Thyroid gland (tissue), 4 donors: ENCODE results near the gene HTRA3. TPM values are rescaled to one million over a fixed set of nuclear protein-coding genes. Genes with fewer than 3 reads are reported as not detected.

Source experiments
- DNase-seq, 2 donors: peaks; one replicate each; pipeline ENCODE4 v3.0.0-alpha.2; 2019
- H3K27ac ChIP-seq, 3 donors: fragments of 200-600 bp; sonication (generic); 1 replicate in 2 of 3; 2 replicates in 1 of 3; pipeline ENCODE4 v1.5.1; 2016 to 2019; ENCODE audit warnings: mild to moderate bottlenecking in 1 of 3, moderate library complexity in 1 of 3
- H3K27me3 ChIP-seq: fragments of 200-600 bp; sonication (generic); one replicate; pipeline ENCODE4 v1.5.1; 2019
- H3K36me3 ChIP-seq, 2 donors: fragments of 200-600 bp; sonication (generic); one replicate each; pipeline ENCODE4 v1.5.1; 2016 to 2019
- H3K4me1 ChIP-seq, 2 donors: fragments of 200-600 bp; sonication (generic); one replicate each; pipeline ENCODE4 v1.5.1; 2017 to 2019
- H3K4me3 ChIP-seq, 3 donors: fragments of 200-600 bp; sonication (generic); replicated peaks in 1 of 3; 1 replicate in 2 of 3; 2 replicates in 1 of 3; pipeline ENCODE4 v1.5.1; 2016; ENCODE audit warnings: mild to moderate bottlenecking in 1 of 3
- H3K9me3 ChIP-seq: fragments of 200-600 bp; sonication (generic); one replicate; pipeline ENCODE4 v1.5.1; 2017
- POLR2A ChIP-seq, 2 donors: fragments of 450-650 bp; IDR thresholded peaks; one replicate each; pipeline ENCODE4 v1.6.1; 2017; ENCODE audit warnings: antibody characterized with exemption in 2 of 2, mild to moderate bottlenecking in 2 of 2, moderate library complexity in 1 of 2
- WGBS, 2 donors: methylation state at CpG; one replicate each; pipeline ENCODE4 v1.1.5; 2017; 5-methylcytosine and 5-hydroxymethylcytosine counted together
- intact Hi-C: fragments of 100-400 bp; cut with DNase I; formaldehyde crosslinking; loops from one replicate; pipeline ENCODE4 v1.15.1; 2023
- total RNA-seq, 4 donors: library from RNA; depleted of rRNA; stranded (reverse); fragments of >200 nt; gene quantifications; one replicate each; pipeline ENCODE4 v1.2.3, GENCODE V29; 2016
- TF ChIP-seq, protein P1 (sequence below), 6 experiments: fragments of 200-600 bp in 3 of 6; fragments of 450-650 bp in 3 of 6; sonication (generic) in 3 of 6; IDR thresholded peaks; one replicate each; pipeline ENCODE4 v1.5.1; 2016 to 2019; ENCODE audit warnings: antibody characterized with exemption in 6 of 6, mild to moderate bottlenecking in 2 of 6, inconsistent platforms in 1 of 6, moderate library complexity in 1 of 6

The HTRA3 gene
- total RNA-seq, 4 donors from 2014 or later, result 6.9 to 38.3 (median 14.0) TPM

GRCh38 chr4:8266508-8266907 is 3.0 kb upstream of the HTRA3 start:
- H3K27ac ChIP-seq, result no peak overlapping the region
- 81 to 82% methylated on average over 4 to 7 of the region's 8 CpGs for WGBS, 2 donors
- no peaks in the 10 kb centered on the region for H3K9me3 ChIP-seq
- H3K4me1 ChIP-seq, result peaks cover 7 to 25% of the 10 kb centered on the region in 2 donors
- TF ChIP-seq, protein P1, sequence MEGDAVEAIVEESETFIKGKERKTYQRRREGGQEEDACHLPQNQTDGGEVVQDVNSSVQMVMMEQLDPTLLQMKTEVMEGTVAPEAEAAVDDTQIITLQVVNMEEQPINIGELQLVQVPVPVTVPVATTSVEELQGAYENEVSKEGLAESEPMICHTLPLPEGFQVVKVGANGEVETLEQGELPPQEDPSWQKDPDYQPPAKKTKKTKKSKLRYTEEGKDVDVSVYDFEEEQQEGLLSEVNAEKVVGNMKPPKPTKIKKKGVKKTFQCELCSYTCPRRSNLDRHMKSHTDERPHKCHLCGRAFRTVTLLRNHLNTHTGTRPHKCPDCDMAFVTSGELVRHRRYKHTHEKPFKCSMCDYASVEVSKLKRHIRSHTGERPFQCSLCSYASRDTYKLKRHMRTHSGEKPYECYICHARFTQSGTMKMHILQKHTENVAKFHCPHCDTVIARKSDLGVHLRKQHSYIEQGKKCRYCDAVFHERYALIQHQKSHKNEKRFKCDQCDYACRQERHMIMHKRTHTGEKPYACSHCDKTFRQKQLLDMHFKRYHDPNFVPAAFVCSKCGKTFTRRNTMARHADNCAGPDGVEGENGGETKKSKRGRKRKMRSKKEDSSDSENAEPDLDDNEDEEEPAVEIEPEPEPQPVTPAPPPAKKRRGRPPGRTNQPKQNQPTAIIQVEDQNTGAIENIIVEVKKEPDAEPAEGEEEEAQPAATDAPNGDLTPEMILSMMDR (IDR thresholded peaks at IDR 0.05), result no peak
- no peak for TF ChIP-seq POLR2A (IDR thresholded peaks at IDR 0.05)
- no peaks in the 10 kb centered on the region for H3K27me3 ChIP-seq
- H3K36me3 ChIP-seq, result no peaks in the 10 kb centered on the region
- intact Hi-C loops, result no loop called here
- no peak overlapping the region for H3K4me3 ChIP-seq
- no peak for DNase-seq

GRCh38 chr4:8267077-8267476 is 2.5 kb upstream of the HTRA3 start:
- Histone ChIP-seq H3K27ac (no peak overlapping the region), H3K9me3 (no peaks in the 10 kb centered on the region), H3K27me3 (no peaks in the 10 kb centered on the region), H3K4me3 (no peak overlapping the region), H3K4me1 (peaks cover 7 to 29% of the 10 kb centered on the region in 2 donors), H3K36me3 (no peaks in the 10 kb centered on the region)
- intact Hi-C loops, result no loop called here
- TF ChIP-seq, protein P1 (IDR thresholded peaks at IDR 0.05), result peak; percentile 28 to 83 (median 68)
- no peak for TF ChIP-seq POLR2A (IDR thresholded peaks at IDR 0.05)
- DNase-seq, result peak; percentile 83 to 84
- WGBS, 2 donors, result 45 to 50% methylated on average over 9 to 12 of the region's 13 CpGs

GRCh38 chr4:8268211-8268610 is 1.3 kb upstream of the HTRA3 start:
- DNase-seq, result no peak
- Histone ChIP-seq H3K4me3 (no peak overlapping the region), H3K27ac (no peak overlapping the region), H3K27me3 (no peaks in the 10 kb centered on the region), H3K36me3 (no peaks in the 10 kb centered on the region), H3K9me3 (no peaks in the 10 kb centered on the region), H3K4me1 (peaks cover 7 to 41% of the 10 kb centered on the region in 2 donors)
- WGBS, 2 donors, result 95 to 97% methylated on average over 7 of the region's 7 CpGs
- intact Hi-C loops, result no loop called here
- TF ChIP-seq, protein P1 (IDR thresholded peaks at IDR 0.05), result no peak
- TF ChIP-seq POLR2A (IDR thresholded peaks at IDR 0.05), result no peak

DNA sequence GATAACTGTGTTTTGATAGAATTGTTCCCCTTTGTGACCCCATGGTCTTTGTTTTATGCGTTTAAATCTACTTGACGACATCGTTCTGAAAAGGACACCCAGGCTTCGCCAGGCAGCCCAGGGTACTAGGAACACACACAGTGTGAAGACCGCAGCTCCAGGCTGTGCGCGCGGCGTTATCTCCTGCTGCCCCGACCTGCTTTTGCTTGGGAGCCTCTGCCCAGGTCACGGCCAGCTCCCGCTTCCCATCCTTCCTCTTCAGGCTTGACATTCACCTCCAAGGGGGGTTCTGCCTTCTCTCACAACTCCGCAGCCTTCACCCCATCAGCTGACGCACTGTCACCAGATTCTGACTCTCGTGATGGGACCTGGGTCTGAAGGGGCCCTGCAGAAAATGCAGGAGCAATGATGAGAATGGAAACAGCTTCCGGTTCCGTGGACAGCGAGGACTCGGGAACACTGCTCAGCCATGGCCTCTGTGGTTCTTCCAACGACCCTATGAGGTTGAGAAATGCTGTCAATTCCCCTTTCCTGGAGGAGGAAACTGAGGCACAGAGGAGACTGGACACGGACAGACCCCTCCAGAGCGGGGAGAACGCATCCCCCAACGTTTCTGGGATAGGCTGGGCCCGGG is 536 bp upstream of the HTRA3 start:
- Histone ChIP-seq H3K36me3 (no peaks in the 10 kb centered on the region), H3K9me3 (no peaks in the 10 kb centered on the region), H3K27ac (no peak overlapping the region), H3K27me3 (no peaks in the 10 kb centered on the region), H3K4me1 (peaks cover 7 to 41% of the 10 kb centered on the region in 2 donors), H3K4me3 (no peak overlapping the region)
- TF ChIP-seq POLR2A (IDR thresholded peaks at IDR 0.05), result no peak
- TF ChIP-seq, protein P1 (IDR thresholded peaks at IDR 0.05), result no peak
- 87 to 89% methylated on average over 24 of the region's 25 CpGs for WGBS, 2 donors
- intact Hi-C loops, result no loop called here
- DNase-seq, result no peak

GRCh38 chr4:8270418-8270771 is 841 bp downstream of the HTRA3 start:
- Histone ChIP-seq H3K4me3 (peak overlapping the region in 1 of 3 donors; percentile 44), H3K4me1 (peaks cover 7 to 46% of the 10 kb centered on the region in 2 donors), H3K27me3 (no peaks in the 10 kb centered on the region), H3K9me3 (no peaks in the 10 kb centered on the region), H3K36me3 (no peaks in the 10 kb centered on the region), H3K27ac (no peak overlapping the region)
- no peak for DNase-seq
- 54 to 75% methylated on average over 8 to 11 of the region's 11 CpGs for WGBS, 2 donors
- no peak for TF ChIP-seq POLR2A (IDR thresholded peaks at IDR 0.05)
- TF ChIP-seq, protein P1 (IDR thresholded peaks at IDR 0.05), result no peak
- intact Hi-C loops, result no loop called here
